Mesodermal cell (in vitro differentiated cells): ENCODE measurements around the gene C1QTNF5.

ENCODE experiments used
- H3K27ac ChIP-seq: 2 replicates; pipeline ENCODE4 v1.7.0; 2013; ENCODE audit warnings: mild to moderate bottlenecking, low read depth, low read length, moderate library complexity; ENCODE audit not compliant: severe bottlenecking
- H3K36me3 ChIP-seq: 2 replicates; pipeline ENCODE4 v1.7.1; 2013; ENCODE audit warnings: mild to moderate bottlenecking, low read length, moderate library complexity; ENCODE audit not compliant: control insufficient read depth, insufficient read depth
- H3K4me1 ChIP-seq: one replicate; pipeline ENCODE4 v1.7.1; 2013; ENCODE audit warnings: mild to moderate bottlenecking, low read length; ENCODE audit not compliant: insufficient read depth, control insufficient read depth, poor library complexity, severe bottlenecking
- H3K4me3 ChIP-seq: 2 replicates; pipeline ENCODE4 v1.7.0; 2013; ENCODE audit warnings: low read length, control low read depth, mild to moderate bottlenecking; ENCODE audit not compliant: insufficient read depth, poor library complexity, severe bottlenecking; ENCODE audit errors: extremely low read depth
- H3K9me3 ChIP-seq: 2 replicates; pipeline ENCODE4 v1.7.1; 2013; ENCODE audit warnings: mild to moderate bottlenecking, low read length, moderate library complexity; ENCODE audit not compliant: control insufficient read depth
- WGBS, 2 experiments: methylation state at CpG; one replicate each; pipeline ENCODE4 v1.1.5; 2013; ENCODE audit warnings: missing lambda C conversion rate in 2 of 2; ENCODE audit not compliant: insufficient coverage in 2 of 2; 5-methylcytosine and 5-hydroxymethylcytosine counted together

Gene C1QTNF5

GRCh38 chr11:119378851-119379465 lies 38.3 kb upstream of the C1QTNF5 start:
- Histone ChIP-seq H3K9me3 (no peaks in the 10 kb centered on the region), H3K27ac (no peak overlapping the region), H3K4me3 (no peak overlapping the region), H3K4me1 (peaks cover 34% of the 10 kb centered on the region), H3K36me3 (no peaks in the 10 kb centered on the region)
- WGBS, 2 experiments, result 38 to 57% methylated on average over 8 of the region's 10 CpGs

GRCh38 chr11:119377961-119378667 lies 37.4 kb upstream of the C1QTNF5 start:
- no peaks in the 10 kb centered on the region for H3K9me3 ChIP-seq
- H3K4me1 ChIP-seq, result peaks cover 34% of the 10 kb centered on the region
- H3K36me3 ChIP-seq, result no peaks in the 10 kb centered on the region
- no peak overlapping the region for H3K4me3 ChIP-seq
- no peak overlapping the region for H3K27ac ChIP-seq
- WGBS, 2 experiments, result 56 to 69% methylated on average over 3 to 4 of the region's 6 CpGs

- Histone ChIP-seq H3K4me1 (peaks cover 34% of the 10 kb centered on the region), H3K9me3 (no peaks in the 10 kb centered on the region), H3K27ac (no peak overlapping the region), H3K36me3 (no peaks in the 10 kb centered on the region), H3K4me3 (no peak overlapping the region)
- 77 to 82% methylated on average over 10 to 11 of the region's 12 CpGs for WGBS, 2 experiments
Measured at GRCh38 chr11:119377112-119377901, 36.6 kb upstream of the C1QTNF5 start.

- Histone ChIP-seq H3K27ac (no peak overlapping the region), H3K4me1 (peaks cover 34% of the 10 kb centered on the region), H3K36me3 (no peaks in the 10 kb centered on the region), H3K4me3 (no peak overlapping the region), H3K9me3 (no peaks in the 10 kb centered on the region)
- 81 to 84% methylated on average over 10 to 11 of the region's 11 CpGs for WGBS, 2 experiments
Measured at GRCh38 chr11:119376197-119376847, 35.6 kb upstream of the C1QTNF5 start.

- peaks cover 31% of the 10 kb centered on the region for H3K4me1 ChIP-seq
- WGBS, 2 experiments, result 71 to 75% methylated on average over 12 to 14 of the region's 14 CpGs
- no peaks in the 10 kb centered on the region for H3K9me3 ChIP-seq
- no peaks in the 10 kb centered on the region for H3K36me3 ChIP-seq
- no peak overlapping the region for H3K27ac ChIP-seq
- H3K4me3 ChIP-seq, result no peak overlapping the region
Measured at GRCh38 chr11:119375337-119376196, 34.9 kb upstream of the C1QTNF5 start.

DNA sequence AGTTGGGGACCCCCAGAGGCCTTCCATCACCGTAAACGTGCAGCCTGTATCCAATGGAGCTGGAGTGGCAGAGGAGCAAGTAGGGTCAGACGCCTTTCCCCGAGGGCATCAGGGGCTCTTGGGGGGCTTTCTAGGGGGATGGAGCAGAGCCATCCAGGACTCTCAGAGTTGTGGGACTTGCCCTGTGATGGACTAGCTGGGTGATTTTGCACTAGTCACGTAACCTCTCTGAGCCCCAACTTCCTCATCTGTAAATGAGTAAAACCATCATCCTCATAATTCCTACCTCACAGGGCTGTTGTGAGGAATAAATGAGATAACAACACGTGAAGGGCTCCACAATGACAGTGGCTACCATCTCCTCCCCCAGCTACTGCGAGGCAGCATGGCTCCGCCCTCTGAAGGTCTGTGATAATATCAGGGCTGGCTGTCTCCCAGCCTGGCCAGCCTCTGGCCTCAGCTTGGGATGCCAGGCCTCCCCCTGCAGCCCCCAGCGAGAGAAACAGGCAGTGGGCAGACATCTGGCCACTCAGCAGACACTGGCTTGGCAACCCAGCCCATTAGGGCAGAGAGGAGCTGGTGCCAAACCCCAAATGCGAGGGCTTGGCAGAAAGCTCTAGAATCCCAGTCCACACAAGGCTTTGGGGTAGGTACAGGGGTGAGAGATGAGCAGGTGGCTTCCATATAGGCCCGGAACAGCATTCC lies 34.1 kb upstream of the C1QTNF5 start:
- H3K4me1 ChIP-seq, result peaks cover 32% of the 10 kb centered on the region
- no peak overlapping the region for H3K27ac ChIP-seq
- H3K36me3 ChIP-seq, result no peaks in the 10 kb centered on the region
- H3K4me3 ChIP-seq, result no peak overlapping the region
- 49 to 53% methylated on average over 9 of the region's 11 CpGs for WGBS, 2 experiments
- no peaks in the 10 kb centered on the region for H3K9me3 ChIP-seq

DNA sequence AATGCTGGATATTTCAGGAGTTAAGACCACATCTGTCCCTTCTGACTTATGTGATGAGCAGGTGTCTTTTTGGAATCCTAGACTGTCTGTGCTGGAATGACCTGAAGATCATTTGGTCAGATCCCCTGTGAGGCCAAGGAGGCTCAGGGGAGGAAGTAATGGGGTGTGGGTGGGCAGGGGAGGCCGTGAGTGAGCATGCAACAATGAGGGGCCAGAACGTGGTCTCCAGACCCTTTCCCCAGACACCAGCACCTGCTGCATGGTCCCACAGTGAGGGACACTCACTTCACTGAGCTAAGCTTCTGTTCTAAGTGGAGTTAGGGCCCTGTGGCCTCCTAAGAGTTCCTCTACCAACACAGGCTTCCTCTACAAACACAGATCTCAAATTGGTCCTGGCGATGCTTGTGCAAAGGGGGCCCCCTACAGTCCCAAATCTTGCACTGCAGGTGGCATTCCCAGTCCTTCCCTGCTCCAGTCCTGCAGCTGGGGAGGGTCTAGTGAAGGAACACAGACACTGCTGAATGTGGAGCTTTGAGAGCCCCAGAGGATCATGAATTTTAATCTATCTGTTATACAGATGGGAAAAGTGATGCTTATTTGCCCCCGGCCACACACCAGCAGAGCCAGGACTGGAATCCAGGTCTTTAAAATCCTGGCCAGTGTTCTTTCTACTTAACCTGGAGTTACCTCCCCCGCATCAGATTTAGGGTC lies 33.4 kb upstream of the C1QTNF5 start:
- Histone ChIP-seq H3K27ac (no peak overlapping the region), H3K36me3 (no peaks in the 10 kb centered on the region), H3K4me3 (no peak overlapping the region), H3K9me3 (no peaks in the 10 kb centered on the region), H3K4me1 (peaks cover 27% of the 10 kb centered on the region)
- 56 to 61% methylated on average over 3 to 4 of the region's 5 CpGs for WGBS, 2 experiments

- no peak overlapping the region for H3K4me3 ChIP-seq
- no peak overlapping the region for H3K27ac ChIP-seq
- H3K4me1 ChIP-seq, result peaks cover 21% of the 10 kb centered on the region
- WGBS, 2 experiments, result 93% methylated on average over 18 to 21 of the region's 23 CpGs
- H3K9me3 ChIP-seq, result no peaks in the 10 kb centered on the region
- H3K36me3 ChIP-seq, result no peaks in the 10 kb centered on the region
Measured at GRCh38 chr11:119373059-119373920, 32.6 kb upstream of the C1QTNF5 start.
